Measurements from ENCODE around the gene RABGAP1L. TPM values are rescaled to one million over a fixed set of nuclear protein-coding genes. Genes with fewer than 3 reads are reported as not detected.
"Not testable (repeated sequence)": the region's sequence is repeated elsewhere in the genome, so short reads cannot be mapped to it uniquely, and the experiment has no call there.

The RABGAP1L gene
- total RNA-seq, 4 donors from 2014 or later: 31.2 to 115 (median 62.5) TPM

- Histone ChIP-seq H3K27ac (no peak overlapping the region), H3K4me1 (no peaks in the 10 kb centered on the region), H3K4me3 (no peak overlapping the region), H3K9me3 (peaks cover 0 to 10% (median 0%) of the 10 kb centered on the region in 3 donors), H3K27me3 (no peaks in the 10 kb centered on the region), H3K36me3 (peaks cover 0 to 28% of the 10 kb centered on the region in 2 donors)
- no peak for TF ChIP-seq EP300 (IDR thresholded peaks at IDR 0.05)
- no peak for TF ChIP-seq POLR2AphosphoS5 (IDR thresholded peaks at IDR 0.05)
- TF ChIP-seq POLR2A (IDR thresholded peaks at IDR 0.05): no peak
- no peak for TF ChIP-seq CTCF (IDR thresholded peaks at IDR 0.05)
- 71 to 92% methylated on average over 2 to 3 of the region's 5 CpGs for WGBS, 2 donors (ENCODE audit: low coverage in 1 of 2)
- no peak for ATAC-seq
Measured at GRCh38 chr1:174301295-174302077, 142.2 kb downstream of the RABGAP1L start.

- Histone ChIP-seq H3K4me3 (no peak overlapping the region), H3K27ac (no peak overlapping the region), H3K27me3 (no peaks in the 10 kb centered on the region), H3K36me3 (peaks cover 0 to 41% of the 10 kb centered on the region in 2 donors), H3K9me3 (peaks cover 0 to 21% (median 0%) of the 10 kb centered on the region in 3 donors), H3K4me1 (no peaks in the 10 kb centered on the region)
- no peak for TF ChIP-seq EP300 (IDR thresholded peaks at IDR 0.05)
- TF ChIP-seq POLR2A (IDR thresholded peaks at IDR 0.05): no peak
- no peak for TF ChIP-seq CTCF (IDR thresholded peaks at IDR 0.05)
- TF ChIP-seq POLR2AphosphoS5 (IDR thresholded peaks at IDR 0.05): no peak
- ATAC-seq: no peak
Measured at GRCh38 chr1:174308604-174309003, 149.3 kb downstream of the RABGAP1L start.

- Histone ChIP-seq H3K27me3 (no peaks in the 10 kb centered on the region), H3K4me3 (no peak overlapping the region), H3K27ac (no peak overlapping the region), H3K9me3 (peaks cover 0 to 26% (median 0%) of the 10 kb centered on the region in 3 donors), H3K36me3 (peaks cover 0 to 41% of the 10 kb centered on the region in 2 donors), H3K4me1 (no peaks in the 10 kb centered on the region)
- no peak for ATAC-seq
- TF ChIP-seq POLR2AphosphoS5 (IDR thresholded peaks at IDR 0.05): no peak
Measured at GRCh38 chr1:174309490-174309889, 150.2 kb downstream of the RABGAP1L start.

GRCh38 chr1:174314433-174314832, 155.1 kb downstream of the RABGAP1L start:
- no peak for TF ChIP-seq EP300 (IDR thresholded peaks at IDR 0.05)
- TF ChIP-seq POLR2A (IDR thresholded peaks at IDR 0.05): no peak
- TF ChIP-seq CTCF (IDR thresholded peaks at IDR 0.05): no peak
- no peak for TF ChIP-seq POLR2AphosphoS5 (IDR thresholded peaks at IDR 0.05)
- Histone ChIP-seq H3K27me3 (no peaks in the 10 kb centered on the region), H3K27ac (no peak overlapping the region), H3K36me3 (peaks cover 0 to 36% of the 10 kb centered on the region in 2 donors), H3K4me1 (no peaks in the 10 kb centered on the region), H3K9me3 (peaks cover 0 to 38% (median 0%) of the 10 kb centered on the region in 3 donors), H3K4me3 (no peak overlapping the region)
- no peak for ATAC-seq
- WGBS, 2 donors (ENCODE audit: low coverage in 1 of 2): 87 to 100% methylated on average over 2 to 4 of the region's 4 CpGs

GRCh38 chr1:174315239-174315638, 155.9 kb downstream of the RABGAP1L start:
- H3K9me3 ChIP-seq: peaks cover 0 to 38% (median 0%) of the 10 kb centered on the region in 3 donors
- no peaks in the 10 kb centered on the region for H3K4me1 ChIP-seq
- no peak overlapping the region for H3K27ac ChIP-seq
- H3K4me3 ChIP-seq: no peak overlapping the region
- peaks cover 0 to 38% of the 10 kb centered on the region in 2 donors for H3K36me3 ChIP-seq
- H3K27me3 ChIP-seq: no peaks in the 10 kb centered on the region
- no peak for ATAC-seq
- TF ChIP-seq POLR2A (IDR thresholded peaks at IDR 0.05): no peak
- no peak for TF ChIP-seq EP300 (IDR thresholded peaks at IDR 0.05)
- TF ChIP-seq CTCF (IDR thresholded peaks at IDR 0.05): no peak
- no peak for TF ChIP-seq POLR2AphosphoS5 (IDR thresholded peaks at IDR 0.05)
- 94 to 100% methylated on average over 2 of the region's 2 CpGs for WGBS, 2 donors (ENCODE audit: low coverage in 1 of 2)

GRCh38 chr1:174320897-174321296, 161.6 kb downstream of the RABGAP1L start:
- not testable (repeated sequence) for ATAC-seq, H3K27ac ChIP-seq, H3K4me3 ChIP-seq, H3K27me3 ChIP-seq, H3K4me1 ChIP-seq
- WGBS, 2 donors (ENCODE audit: low coverage in 1 of 2): 96 to 100% methylated on average over 3 of the region's 3 CpGs
- Histone ChIP-seq H3K36me3 (peaks cover 0 to 35% of the 10 kb centered on the region in 2 donors), H3K9me3 (peaks cover 0 to 24% (median 0%) of the 10 kb centered on the region in 3 donors)

All from gastroesophageal sphincter (tissue), 4 donors.